Tibial nerve (tissue), 4 donors: Measurements from ENCODE around the gene DOCK2.

Experiments used
- CTCF ChIP-seq, 5 experiments: fragments of 200-600 bp in 3 of 5; fragments of 450-650 bp in 2 of 5; sonication (generic) in 3 of 5; IDR thresholded peaks; one replicate each; pipeline ENCODE4 v1.5.1; 2016 to 2019; ENCODE audit warnings: antibody characterized with exemption in 5 of 5, mild to moderate bottlenecking in 3 of 5, moderate library complexity in 2 of 5
- EP300 ChIP-seq, 2 donors: sonication (generic); formaldehyde crosslinking; IDR thresholded peaks; one replicate each; pipeline ENCODE4 v1.6.1; 2017; ENCODE audit warnings: antibody characterized with exemption in 2 of 2, mild to moderate bottlenecking in 1 of 2
- POLR2A ChIP-seq, 2 donors: fragments of 450-650 bp; IDR thresholded peaks; one replicate each; pipeline ENCODE4 v1.6.1; 2017; ENCODE audit warnings: antibody characterized with exemption in 2 of 2, mild to moderate bottlenecking in 2 of 2, moderate library complexity in 2 of 2

- TF ChIP-seq CTCF (IDR thresholded peaks at IDR 0.05) (no peak), EP300 (IDR thresholded peaks at IDR 0.05) (no peak), POLR2A (IDR thresholded peaks at IDR 0.05) (no peak)
Observed at GRCh38 chr5:169745441-169746146, 108.5 kb downstream of the DOCK2 start.
